HepG2 (cell line): ENCODE data around the gene MVP. TPM values are rescaled to one million over a fixed set of nuclear protein-coding genes. Genes with fewer than 3 reads are reported as not detected.

Experiments
- ATF7 ChIP-seq, 2 experiments: fragments of 450-650 bp in 1 of 2; sonication (generic) in 1 of 2; formaldehyde crosslinking in 1 of 2; IDR thresholded peaks; 2 replicates each; pipeline versions ENCODE4 v1.4.0 to v1.6.1; 2016 to 2020; ENCODE audit warnings: antibody characterized with exemption in 1 of 2, mild to moderate bottlenecking in 1 of 2, missing genetic modification reagents in 1 of 2
- CREBL2 ChIP-seq: sonication (generic); formaldehyde crosslinking; IDR thresholded peaks from 2 replicates; pipeline ENCODE4 v1.8.1; 2023; ENCODE audit warnings: missing genetic modification reagents, mild to moderate bottlenecking, borderline replicate concordance
- DMAP1 ChIP-seq: IDR thresholded peaks from 2 replicates; pipeline ENCODE4 v1.6.1; 2016
- DPF2 ChIP-seq: sonication (generic); formaldehyde crosslinking; IDR thresholded peaks from 2 replicates; pipeline ENCODE4 v1.4.0; 2020; ENCODE audit warnings: mild to moderate bottlenecking, low read depth, missing genetic modification reagents, borderline replicate concordance
- NCOA1 ChIP-seq: sonication (generic); formaldehyde crosslinking; IDR thresholded peaks from 2 replicates; pipeline ENCODE4 v1.9.0; 2021; ENCODE audit warnings: missing genetic modification reagents
- PHF8 ChIP-seq: sonication (generic); formaldehyde crosslinking; IDR thresholded peaks from 2 replicates; pipeline ENCODE4 v1.5.0; 2020; ENCODE audit warnings: missing genetic modification reagents
- RELA ChIP-seq: sonication (generic); formaldehyde crosslinking; IDR thresholded peaks from 2 replicates; pipeline ENCODE4 v1.4.0; 2020; ENCODE audit warnings: missing genetic modification reagents
- SALL1 ChIP-seq: sonication (generic); formaldehyde crosslinking; IDR thresholded peaks from 2 replicates; pipeline ENCODE4 v1.8.0; 2022; ENCODE audit warnings: mild to moderate bottlenecking, missing genetic modification reagents
- SCMH1 ChIP-seq: sonication (generic); formaldehyde crosslinking; IDR thresholded peaks from 2 replicates; pipeline ENCODE4 v1.9.0; 2021; ENCODE audit warnings: missing genetic modification reagents, mild to moderate bottlenecking, borderline replicate concordance
- SETDB1 ChIP-seq: sonication (generic); formaldehyde crosslinking; IDR thresholded peaks from 2 replicates; pipeline ENCODE4 v1.5.1; 2020; ENCODE audit warnings: missing genetic modification reagents, mild to moderate bottlenecking, borderline replicate concordance
- SRSF4 ChIP-seq: fragments of 200-400 bp; formaldehyde crosslinking; IDR thresholded peaks from one replicate; pipeline ENCODE4 v1.6.1; 2018; ENCODE audit warnings: mild to moderate bottlenecking, low read depth, low read length, moderate library complexity; ENCODE audit not compliant: poor library complexity, severe bottlenecking
- TBL1XR1 ChIP-seq: fragments of 150-350 bp; IDR thresholded peaks from 2 replicates; pipeline ENCODE4 v1.6.1; 2014; ENCODE audit warnings: borderline replicate concordance, low read length; ENCODE audit not compliant: partially characterized antibody
- TFDP2 ChIP-seq: sonication (generic); formaldehyde crosslinking; IDR thresholded peaks from 2 replicates; pipeline ENCODE4 v1.4.0; 2020; ENCODE audit warnings: missing genetic modification reagents
- ZBTB39 ChIP-seq: sonication (generic); formaldehyde crosslinking; IDR thresholded peaks from 2 replicates; pipeline ENCODE4 v1.5.0; 2020; ENCODE audit warnings: missing genetic modification reagents
- ZBTB46 ChIP-seq: sonication (generic); formaldehyde crosslinking; IDR thresholded peaks from 2 replicates; pipeline ENCODE4 v1.4.0; 2020; ENCODE audit warnings: mild to moderate bottlenecking, missing genetic modification reagents, borderline replicate concordance
- ZNF367 ChIP-seq: sonication (generic); formaldehyde crosslinking; IDR thresholded peaks from 2 replicates; pipeline ENCODE4 v1.4.0; 2020; ENCODE audit warnings: missing genetic modification reagents, borderline replicate concordance
- ZNF543 ChIP-seq: sonication (generic); formaldehyde crosslinking; IDR thresholded peaks from 2 replicates; pipeline ENCODE4 v1.4.0; 2020; ENCODE audit warnings: mild to moderate bottlenecking, missing genetic modification reagents
- ZNF629 ChIP-seq: sonication (generic); formaldehyde crosslinking; conservative IDR thresholded peaks from 2 replicates; pipeline ENCODE4 v1.5.0; 2020; ENCODE audit warnings: missing genetic modification reagents
- polyA plus RNA-seq, 8 experiments: library from polyadenylated mRNA; depleted of rRNA in 3 of 8; stranded (reverse) in 7 of 8; unstranded in 1 of 8; fragments of >200 nt; fragmentation: Illumina TruSeq in 4 of 8; extraction: Trizol in 4 of 8; gene quantifications; 2 replicates each; pipeline versions ENCODE4 v1.2.1 to v1.2.3, GENCODE V29; 2011 to 2016; ENCODE audit warnings: low read depth in 4 of 8, missing spikeins in 1 of 8, mixed read lengths in 1 of 8; ENCODE audit not compliant: insufficient read depth in 1 of 8
- total RNA-seq, 5 experiments: library from RNA; depleted of rRNA; stranded (reverse); fragments of >200 nt; fragmentation: Illumina TruSeq; extraction: Trizol; gene quantifications; 2 replicates each; pipeline ENCODE4 v1.2.3, GENCODE V29; 2016; ENCODE audit warnings: low read depth in 1 of 5
- TF ChIP-seq, protein P1 (sequence below): sonication (generic); formaldehyde crosslinking; IDR thresholded peaks from 2 replicates; pipeline ENCODE4 v1.8.0; 2022; ENCODE audit warnings: missing genetic modification reagents, mild to moderate bottlenecking, inconsistent platforms, borderline replicate concordance
- TF ChIP-seq, protein P2 (sequence below): sonication (generic); formaldehyde crosslinking; IDR thresholded peaks from 2 replicates; pipeline ENCODE4 v1.8.0; 2022; ENCODE audit warnings: mild to moderate bottlenecking, missing genetic modification reagents, moderate library complexity

The MVP gene
- total and polyA plus RNA-seq, 2 of the 13 experiments (the other 11 are each of a cell fraction or from before 2014, with no cell fraction given): 22.9 to 43.5 TPM

DNA sequence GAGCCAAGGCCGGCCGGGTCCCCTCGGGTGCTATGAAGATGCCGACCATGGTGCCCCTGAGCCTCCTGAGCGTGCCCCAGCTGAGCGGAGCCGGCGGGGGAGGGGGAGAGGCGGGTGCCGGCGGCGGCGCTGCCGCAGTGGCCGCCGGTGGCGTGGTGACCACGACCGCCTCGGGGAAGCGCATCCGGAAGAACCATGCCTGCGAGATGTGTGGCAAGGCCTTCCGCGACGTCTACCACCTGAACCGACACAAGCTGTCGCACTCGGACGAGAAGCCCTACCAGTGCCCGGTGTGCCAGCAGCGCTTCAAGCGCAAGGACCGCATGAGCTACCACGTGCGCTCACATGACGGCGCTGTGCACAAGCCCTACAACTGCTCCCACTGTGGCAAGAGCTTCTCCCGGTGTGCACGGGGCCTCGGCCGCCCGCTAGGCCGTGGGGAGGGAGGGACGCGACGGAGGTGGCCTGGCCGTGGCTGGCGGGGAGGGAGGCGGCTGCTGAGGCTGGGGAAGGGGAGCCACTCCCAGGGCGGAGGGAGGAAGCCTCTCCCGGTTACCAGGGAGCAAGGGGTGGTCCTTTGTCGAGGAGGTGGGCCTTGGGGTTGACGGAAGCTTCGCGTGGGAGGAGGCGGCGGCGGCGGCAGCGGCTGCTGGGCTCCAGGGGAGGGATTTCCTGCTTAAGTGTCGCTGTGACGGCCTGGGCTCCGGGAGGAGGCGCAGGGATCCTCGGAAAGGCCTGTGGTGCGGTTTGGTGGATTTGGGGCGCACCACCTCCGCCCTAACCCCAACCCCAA is 12.6 kb upstream of the MVP start (continued):
- TF ChIP-seq RELA (peak; percentile 53; the same call in 1 of the 2 replicates), SALL1 (CRISPR knock-in tag) (peak; percentile 99), ATF7 (IDR thresholded peaks at IDR 0.05) (no peak), ATF7 (CRISPR knock-in tag; IDR thresholded peaks at IDR 0.05) (peak; percentile 84; the same call in 1 of the 2 replicates), TFDP2 (CRISPR knock-in tag) (peak; percentile 92), TBL1XR1 (no peak), NCOA1 (CRISPR knock-in tag) (0 out of 2 replicates have a peak, but pooled peaks have one; percentile 72), SCMH1 (CRISPR knock-in tag) (no peak), DPF2 (CRISPR knock-in tag) (peak; percentile 72; the same call in 1 of the 2 replicates), PHF8 (CRISPR knock-in tag) (peak; percentile 82), ZBTB46 (CRISPR knock-in tag) (no peak), ZBTB39 (CRISPR knock-in tag) (no peak; the same call in 1 of the 2 replicates), ZNF367 (CRISPR knock-in tag) (peak; percentile 97), DMAP1 (CRISPR knock-in tag) (peak; percentile 94), SRSF4 (no peak), ZNF629 (peak; percentile 49; the same call in 1 of the 2 replicates), SETDB1 (CRISPR knock-in tag) (no peak; the same call in 1 of the 2 replicates), ZNF543 (CRISPR knock-in tag) (peak; percentile 99), CREBL2 (CRISPR knock-in tag) (peak; percentile 97; the same call in 1 of the 2 replicates)
- TF ChIP-seq, protein P1, sequence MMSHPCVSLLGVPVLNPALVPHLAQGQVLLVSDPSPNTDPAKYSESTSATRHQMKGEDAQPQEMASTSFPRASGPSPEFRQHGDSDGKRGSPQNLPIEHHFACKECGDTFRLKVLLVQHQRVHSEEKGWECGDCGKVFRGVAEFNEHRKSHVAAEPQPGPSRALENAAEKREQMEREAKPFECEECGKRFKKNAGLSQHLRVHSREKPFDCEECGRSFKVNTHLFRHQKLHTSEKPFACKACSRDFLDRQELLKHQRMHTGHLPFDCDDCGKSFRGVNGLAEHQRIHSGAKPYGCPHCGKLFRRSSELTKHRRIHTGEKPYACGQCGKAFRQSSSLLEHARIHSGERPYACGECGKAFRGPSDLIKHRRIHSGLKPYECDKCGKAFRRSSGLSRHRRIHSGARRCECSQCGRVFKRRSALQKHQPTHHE (CRISPR knock-in tag): peak; percentile 98
- TF ChIP-seq, protein P2, sequence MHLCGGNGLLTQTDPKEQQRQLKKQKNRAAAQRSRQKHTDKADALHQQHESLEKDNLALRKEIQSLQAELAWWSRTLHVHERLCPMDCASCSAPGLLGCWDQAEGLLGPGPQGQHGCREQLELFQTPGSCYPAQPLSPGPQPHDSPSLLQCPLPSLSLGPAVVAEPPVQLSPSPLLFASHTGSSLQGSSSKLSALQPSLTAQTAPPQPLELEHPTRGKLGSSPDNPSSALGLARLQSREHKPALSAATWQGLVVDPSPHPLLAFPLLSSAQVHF (CRISPR knock-in tag): peak; percentile 99
